Measurements from ENCODE around the gene TSPAN3.
A peak's percentile ranks its signal among the peaks of the same experiment; 100 is the strongest.

The TSPAN3 gene

GRCh38 chr15:77010857-77011256 lies 60.1 kb downstream of the TSPAN3 start:
- H3K27ac Mint-ChIP-seq (ENCODE audit: low read depth), result peak overlapping the region; percentile 97
- DNase-seq (ENCODE audit: low spot score in 2 of 2) (no peak), ATAC-seq (replicated peaks; ENCODE audit: extremely low read depth, poor library complexity, severe bottlenecking) (no peak)
- H3K36me3 Mint-ChIP-seq (ENCODE audit: insufficient read depth), result peaks cover 27% of the 10 kb centered on the region
- peak overlapping the region; percentile 67 for H3K4me3 Mint-ChIP-seq
- H3K27me3 Mint-ChIP-seq, result no peaks in the 10 kb centered on the region
- H3K9me3 Mint-ChIP-seq, result no peaks in the 10 kb centered on the region
- peaks cover 86% of the 10 kb centered on the region for H3K4me1 Mint-ChIP-seq

- DNase-seq (ENCODE audit: low spot score in 2 of 2) (no peak), ATAC-seq (replicated peaks; ENCODE audit: extremely low read depth, poor library complexity, severe bottlenecking) (no peak)
- peak overlapping the region; percentile 97 for H3K27ac Mint-ChIP-seq (ENCODE audit: low read depth)
- peak overlapping the region; percentile 67 for H3K4me3 Mint-ChIP-seq
- H3K27me3 Mint-ChIP-seq, result no peaks in the 10 kb centered on the region
- H3K4me1 Mint-ChIP-seq, result peaks cover 86% of the 10 kb centered on the region
- H3K9me3 Mint-ChIP-seq, result no peaks in the 10 kb centered on the region
- peaks cover 27% of the 10 kb centered on the region for H3K36me3 Mint-ChIP-seq (ENCODE audit: insufficient read depth)
Observed at GRCh38 chr15:77010312-77010686, 60.6 kb downstream of the TSPAN3 start.

- no peaks in the 10 kb centered on the region for H3K27me3 Mint-ChIP-seq
- DNase-seq (ENCODE audit: low spot score in 2 of 2) (no peak), ATAC-seq (replicated peaks; ENCODE audit: extremely low read depth, poor library complexity, severe bottlenecking) (no peak)
- no peaks in the 10 kb centered on the region for H3K9me3 Mint-ChIP-seq
- H3K4me3 Mint-ChIP-seq, result peak overlapping the region; percentile 67
- H3K27ac Mint-ChIP-seq (ENCODE audit: low read depth), result peak overlapping the region; percentile 97
- peaks cover 30% of the 10 kb centered on the region for H3K36me3 Mint-ChIP-seq (ENCODE audit: insufficient read depth)
- H3K4me1 Mint-ChIP-seq, result peaks cover 85% of the 10 kb centered on the region
Observed at GRCh38 chr15:77009646-77010311, 61.1 kb downstream of the TSPAN3 start.

GRCh38 chr15:77009176-77009575 lies 61.7 kb downstream of the TSPAN3 start:
- ATAC-seq (replicated peaks; ENCODE audit: extremely low read depth, poor library complexity, severe bottlenecking) (no peak), DNase-seq (ENCODE audit: low spot score in 2 of 2) (no peak)
- Mint-ChIP-seq H3K27ac (ENCODE audit: low read depth) (peak overlapping the region; percentile 97), H3K4me1 (peaks cover 85% of the 10 kb centered on the region), H3K27me3 (no peaks in the 10 kb centered on the region), H3K9me3 (no peaks in the 10 kb centered on the region), H3K4me3 (peak overlapping the region; percentile 67), H3K36me3 (ENCODE audit: insufficient read depth) (peaks cover 27% of the 10 kb centered on the region)

GRCh38 chr15:77004189-77004588 lies 66.7 kb downstream of the TSPAN3 start:
- peak overlapping the region; percentile 91 for H3K27ac Mint-ChIP-seq (ENCODE audit: low read depth)
- H3K9me3 Mint-ChIP-seq, result no peaks in the 10 kb centered on the region
- peak overlapping the region; percentile 83 for H3K4me3 Mint-ChIP-seq
- H3K36me3 Mint-ChIP-seq (ENCODE audit: insufficient read depth), result peaks cover 46% of the 10 kb centered on the region
- no peak for DNase-seq (ENCODE audit: low spot score in 2 of 2)
- no peaks in the 10 kb centered on the region for H3K27me3 Mint-ChIP-seq
- peaks cover 83% of the 10 kb centered on the region for H3K4me1 Mint-ChIP-seq
- ATAC-seq (replicated peaks; ENCODE audit: extremely low read depth, poor library complexity, severe bottlenecking), result no peak

- peak; percentile 37 to 67 for DNase-seq (ENCODE audit: low spot score in 2 of 2)
- ATAC-seq (replicated peaks; ENCODE audit: extremely low read depth, poor library complexity, severe bottlenecking), result peak; percentile 83
- Mint-ChIP-seq H3K36me3 (ENCODE audit: insufficient read depth) (peaks cover 48% of the 10 kb centered on the region), H3K27ac (ENCODE audit: low read depth) (peak overlapping the region; percentile 91), H3K4me3 (peak overlapping the region; percentile 83), H3K4me1 (peaks cover 86% of the 10 kb centered on the region), H3K9me3 (no peaks in the 10 kb centered on the region), H3K27me3 (no peaks in the 10 kb centered on the region)
Observed at GRCh38 chr15:77002954-77003912, 67.7 kb downstream of the TSPAN3 start.

GRCh38 chr15:77002436-77002835 lies 68.5 kb downstream of the TSPAN3 start:
- DNase-seq (ENCODE audit: low spot score in 2 of 2) (no peak), ATAC-seq (replicated peaks; ENCODE audit: extremely low read depth, poor library complexity, severe bottlenecking) (no peak)
- H3K4me1 Mint-ChIP-seq, result peaks cover 94% of the 10 kb centered on the region
- no peaks in the 10 kb centered on the region for H3K27me3 Mint-ChIP-seq
- peak overlapping the region; percentile 91 for H3K27ac Mint-ChIP-seq (ENCODE audit: low read depth)
- peaks cover 46% of the 10 kb centered on the region for H3K36me3 Mint-ChIP-seq (ENCODE audit: insufficient read depth)
- no peaks in the 10 kb centered on the region for H3K9me3 Mint-ChIP-seq
- peak overlapping the region; percentile 83 for H3K4me3 Mint-ChIP-seq

- Mint-ChIP-seq H3K27me3 (no peaks in the 10 kb centered on the region), H3K9me3 (no peaks in the 10 kb centered on the region), H3K4me1 (peaks cover 96% of the 10 kb centered on the region), H3K27ac (ENCODE audit: low read depth) (peak overlapping the region; percentile 91), H3K36me3 (ENCODE audit: insufficient read depth) (peaks cover 43% of the 10 kb centered on the region), H3K4me3 (peak overlapping the region; percentile 83)
- DNase-seq (ENCODE audit: low spot score in 2 of 2), result no peak
- ATAC-seq (replicated peaks; ENCODE audit: extremely low read depth, poor library complexity, severe bottlenecking), result no peak
Observed at GRCh38 chr15:77001966-77002365, 68.9 kb downstream of the TSPAN3 start.

- H3K4me3 Mint-ChIP-seq, result peak overlapping the region; percentile 83
- peaks cover 91% of the 10 kb centered on the region for H3K4me1 Mint-ChIP-seq
- no peak for DNase-seq (ENCODE audit: low spot score in 2 of 2)
- no peaks in the 10 kb centered on the region for H3K27me3 Mint-ChIP-seq
- peaks cover 43% of the 10 kb centered on the region for H3K36me3 Mint-ChIP-seq (ENCODE audit: insufficient read depth)
- H3K9me3 Mint-ChIP-seq, result no peaks in the 10 kb centered on the region
- H3K27ac Mint-ChIP-seq (ENCODE audit: low read depth), result peak overlapping the region; percentile 91
- no peak for ATAC-seq (replicated peaks; ENCODE audit: extremely low read depth, poor library complexity, severe bottlenecking)
Observed at GRCh38 chr15:77001351-77001750, 69.6 kb downstream of the TSPAN3 start.

- ATAC-seq (replicated peaks; ENCODE audit: extremely low read depth, poor library complexity, severe bottlenecking), result no peak
- H3K4me1 Mint-ChIP-seq, result peaks cover 86% of the 10 kb centered on the region
- no peaks in the 10 kb centered on the region for H3K27me3 Mint-ChIP-seq
- peak overlapping the region; percentile 96 for H3K4me3 Mint-ChIP-seq
- no peak for DNase-seq (ENCODE audit: low spot score in 2 of 2)
- H3K27ac Mint-ChIP-seq (ENCODE audit: low read depth), result peak overlapping the region; percentile 79
- no peaks in the 10 kb centered on the region for H3K9me3 Mint-ChIP-seq
- peaks cover 46% of the 10 kb centered on the region for H3K36me3 Mint-ChIP-seq (ENCODE audit: insufficient read depth)
Observed at GRCh38 chr15:76999996-77000395, 70.9 kb downstream of the TSPAN3 start.

- H3K9me3 Mint-ChIP-seq, result no peaks in the 10 kb centered on the region
- peaks cover 41% of the 10 kb centered on the region for H3K36me3 Mint-ChIP-seq (ENCODE audit: insufficient read depth)
- ATAC-seq (replicated peaks; ENCODE audit: extremely low read depth, poor library complexity, severe bottlenecking) (peak; percentile 41), DNase-seq (ENCODE audit: low spot score in 2 of 2) (no peak)
- peak overlapping the region; percentile 96 for H3K4me3 Mint-ChIP-seq
- H3K4me1 Mint-ChIP-seq, result peaks cover 85% of the 10 kb centered on the region
- H3K27ac Mint-ChIP-seq (ENCODE audit: low read depth), result peak overlapping the region; percentile 92
- no peaks in the 10 kb centered on the region for H3K27me3 Mint-ChIP-seq
Observed at GRCh38 chr15:76998663-76999285, 72.1 kb downstream of the TSPAN3 start.

- peak overlapping the region; percentile 92 for H3K27ac Mint-ChIP-seq (ENCODE audit: low read depth)
- H3K9me3 Mint-ChIP-seq, result no peaks in the 10 kb centered on the region
- ATAC-seq (replicated peaks; ENCODE audit: extremely low read depth, poor library complexity, severe bottlenecking) (peak; percentile 37), DNase-seq (ENCODE audit: low spot score in 2 of 2) (peak in 1 of 2 donors; percentile 45)
- peaks cover 23% of the 10 kb centered on the region for H3K36me3 Mint-ChIP-seq (ENCODE audit: insufficient read depth)
- H3K27me3 Mint-ChIP-seq, result no peaks in the 10 kb centered on the region
- peak overlapping the region; percentile 96 for H3K4me3 Mint-ChIP-seq
- H3K4me1 Mint-ChIP-seq, result peaks cover 79% of the 10 kb centered on the region
Observed at GRCh38 chr15:76996526-76997401, 74.1 kb downstream of the TSPAN3 start.
